GM12892 (cell line): Measurements from ENCODE around the gene ITPR1.

Experiments used
- POLR2A ChIP-seq: IDR thresholded peaks from 2 replicates; pipeline ENCODE4 v1.6.1; 2011; ENCODE audit warnings: low read depth, low read length, control low read depth
- POLR2AphosphoS5 ChIP-seq: IDR thresholded peaks from 2 replicates; pipeline ENCODE4 v1.6.1; 2011; ENCODE audit warnings: low read depth, low read length, control low read depth

GRCh38 chr3:4471907-4472306 is 21.2 kb upstream of the ITPR1 start:
- TF ChIP-seq POLR2A (no peak), POLR2AphosphoS5 (no peak)
